ENCODE data around the gene ZFAND3.

The ZFAND3 gene

GRCh38 chr6:38143191-38144150, 323.9 kb downstream of the ZFAND3 start:
- H3K4me1 ChIP-seq (ENCODE audit: insufficient read depth, insufficient read length): peaks cover 3% of the 10 kb centered on the region
- no peak overlapping the region for H3K9ac ChIP-seq (ENCODE audit: insufficient read length, low read depth)
- H3K27me3 ChIP-seq (ENCODE audit: insufficient read depth, insufficient read length): no peaks in the 10 kb centered on the region
- no peak overlapping the region for H3K4me3 ChIP-seq (ENCODE audit: insufficient read length, low read depth)
- no peaks in the 10 kb centered on the region for H3K9me3 ChIP-seq (ENCODE audit: insufficient read depth, low read length)
- no peak for DNase-seq (ENCODE audit: low read depth, low spot score)
- TF ChIP-seq YY1 (IDR thresholded peaks at IDR 0.05; ENCODE audit: insufficient read depth, insufficient read length): no peak
- peaks cover 17% of the 10 kb centered on the region for H3K36me3 ChIP-seq (ENCODE audit: insufficient read depth, insufficient read length, low read length)

GRCh38 chr6:38144365-38144945, 324.9 kb downstream of the ZFAND3 start:
- no peak for DNase-seq (ENCODE audit: low read depth, low spot score)
- no peaks in the 10 kb centered on the region for H3K27me3 ChIP-seq (ENCODE audit: insufficient read depth, insufficient read length)
- H3K9ac ChIP-seq (ENCODE audit: insufficient read length, low read depth): no peak overlapping the region
- TF ChIP-seq YY1 (IDR thresholded peaks at IDR 0.05; ENCODE audit: insufficient read depth, insufficient read length): no peak
- TF ChIP-seq ZNF274 (IDR thresholded peaks at IDR 0.05; ENCODE audit: low read depth, low read length): no peak
- TF ChIP-seq SUZ12 (IDR thresholded peaks at IDR 0.05; ENCODE audit: extremely low read depth, insufficient read depth, insufficient read length): no peak
- no peaks in the 10 kb centered on the region for H3K9me3 ChIP-seq (ENCODE audit: insufficient read depth, low read length)
- H3K4me1 ChIP-seq (ENCODE audit: insufficient read depth, insufficient read length): peaks cover 3% of the 10 kb centered on the region
- H3K4me3 ChIP-seq (ENCODE audit: insufficient read length, low read depth): no peak overlapping the region
- H3K36me3 ChIP-seq (ENCODE audit: insufficient read depth, insufficient read length, low read length): peaks cover 15% of the 10 kb centered on the region

GRCh38 chr6:38146021-38146733, 326.6 kb downstream of the ZFAND3 start:
- no peak overlapping the region for H3K9ac ChIP-seq (ENCODE audit: insufficient read length, low read depth)
- no peaks in the 10 kb centered on the region for H3K9me3 ChIP-seq (ENCODE audit: insufficient read depth, low read length)
- TF ChIP-seq SUZ12 (IDR thresholded peaks at IDR 0.05; ENCODE audit: extremely low read depth, insufficient read depth, insufficient read length): no peak
- no peak for TF ChIP-seq YY1 (IDR thresholded peaks at IDR 0.05; ENCODE audit: insufficient read depth, insufficient read length)
- no peak for TF ChIP-seq ZNF274 (IDR thresholded peaks at IDR 0.05; ENCODE audit: low read depth, low read length)
- H3K36me3 ChIP-seq (ENCODE audit: insufficient read depth, insufficient read length, low read length): peaks cover 15% of the 10 kb centered on the region
- peaks cover 3% of the 10 kb centered on the region for H3K4me1 ChIP-seq (ENCODE audit: insufficient read depth, insufficient read length)
- H3K4me3 ChIP-seq (ENCODE audit: insufficient read length, low read depth): no peak overlapping the region
- H3K27me3 ChIP-seq (ENCODE audit: insufficient read depth, insufficient read length): no peaks in the 10 kb centered on the region
- DNase-seq (ENCODE audit: low read depth, low spot score): no peak

GRCh38 chr6:38146734-38147027, 327.2 kb downstream of the ZFAND3 start:
- TF ChIP-seq SUZ12 (IDR thresholded peaks at IDR 0.05; ENCODE audit: extremely low read depth, insufficient read depth, insufficient read length) (no peak), ZNF274 (IDR thresholded peaks at IDR 0.05; ENCODE audit: low read depth, low read length) (no peak), YY1 (IDR thresholded peaks at IDR 0.05; ENCODE audit: insufficient read depth, insufficient read length) (no peak)
- peaks cover 3% of the 10 kb centered on the region for H3K4me1 ChIP-seq (ENCODE audit: insufficient read depth, insufficient read length)
- H3K27me3 ChIP-seq (ENCODE audit: insufficient read depth, insufficient read length): no peaks in the 10 kb centered on the region
- H3K36me3 ChIP-seq (ENCODE audit: insufficient read depth, insufficient read length, low read length): peaks cover 15% of the 10 kb centered on the region
- DNase-seq (ENCODE audit: low read depth, low spot score): no peak
- H3K4me3 ChIP-seq (ENCODE audit: insufficient read length, low read depth): no peak overlapping the region
- no peak overlapping the region for H3K9ac ChIP-seq (ENCODE audit: insufficient read length, low read depth)
- no peaks in the 10 kb centered on the region for H3K9me3 ChIP-seq (ENCODE audit: insufficient read depth, low read length)

- no peak for TF ChIP-seq ZNF274 (IDR thresholded peaks at IDR 0.05; ENCODE audit: low read depth, low read length)
- no peak for TF ChIP-seq SUZ12 (IDR thresholded peaks at IDR 0.05; ENCODE audit: extremely low read depth, insufficient read depth, insufficient read length)
- TF ChIP-seq YY1 (IDR thresholded peaks at IDR 0.05; ENCODE audit: insufficient read depth, insufficient read length): no peak
- no peak overlapping the region for H3K9ac ChIP-seq (ENCODE audit: insufficient read length, low read depth)
- DNase-seq (ENCODE audit: low read depth, low spot score): no peak
- peaks cover 16% of the 10 kb centered on the region for H3K36me3 ChIP-seq (ENCODE audit: insufficient read depth, insufficient read length, low read length)
- H3K4me1 ChIP-seq (ENCODE audit: insufficient read depth, insufficient read length): peaks cover 7% of the 10 kb centered on the region
- no peak overlapping the region for H3K4me3 ChIP-seq (ENCODE audit: insufficient read length, low read depth)
- no peaks in the 10 kb centered on the region for H3K9me3 ChIP-seq (ENCODE audit: insufficient read depth, low read length)
- H3K27me3 ChIP-seq (ENCODE audit: insufficient read depth, insufficient read length): no peaks in the 10 kb centered on the region
Measured at GRCh38 chr6:38148606-38149005, 329.1 kb downstream of the ZFAND3 start.

- no peak for DNase-seq (ENCODE audit: low read depth, low spot score)
- Histone ChIP-seq H3K36me3 (ENCODE audit: insufficient read depth, insufficient read length, low read length) (peaks cover 16% of the 10 kb centered on the region), H3K9ac (ENCODE audit: insufficient read length, low read depth) (no peak overlapping the region)
Measured at GRCh38 chr6:38149531-38149930, 330.0 kb downstream of the ZFAND3 start.

GRCh38 chr6:38150021-38150420, 330.5 kb downstream of the ZFAND3 start:
- H3K36me3 ChIP-seq (ENCODE audit: insufficient read depth, insufficient read length, low read length): peaks cover 16% of the 10 kb centered on the region
- DNase-seq (ENCODE audit: low read depth, low spot score): no peak
- H3K9me3 ChIP-seq (ENCODE audit: insufficient read depth, low read length): no peaks in the 10 kb centered on the region
- no peak for TF ChIP-seq ZNF274 (IDR thresholded peaks at IDR 0.05; ENCODE audit: low read depth, low read length)
- TF ChIP-seq YY1 (IDR thresholded peaks at IDR 0.05; ENCODE audit: insufficient read depth, insufficient read length): no peak
- TF ChIP-seq SUZ12 (IDR thresholded peaks at IDR 0.05; ENCODE audit: extremely low read depth, insufficient read depth, insufficient read length): no peak
- H3K4me3 ChIP-seq (ENCODE audit: insufficient read length, low read depth): no peak overlapping the region
- peaks cover 8% of the 10 kb centered on the region for H3K4me1 ChIP-seq (ENCODE audit: insufficient read depth, insufficient read length)
- H3K27me3 ChIP-seq (ENCODE audit: insufficient read depth, insufficient read length): no peaks in the 10 kb centered on the region
- no peak overlapping the region for H3K9ac ChIP-seq (ENCODE audit: insufficient read length, low read depth)

More at GRCh38 chr6:38149531-38149930, 330.0 kb downstream of the ZFAND3 start:
- H3K4me3 ChIP-seq (ENCODE audit: insufficient read length, low read depth): no peak overlapping the region
- peaks cover 8% of the 10 kb centered on the region for H3K4me1 ChIP-seq (ENCODE audit: insufficient read depth, insufficient read length)
- H3K27me3 ChIP-seq (ENCODE audit: insufficient read depth, insufficient read length): no peaks in the 10 kb centered on the region
- no peak for TF ChIP-seq ZNF274 (IDR thresholded peaks at IDR 0.05; ENCODE audit: low read depth, low read length)
- TF ChIP-seq YY1 (IDR thresholded peaks at IDR 0.05; ENCODE audit: insufficient read depth, insufficient read length): no peak
- TF ChIP-seq SUZ12 (IDR thresholded peaks at IDR 0.05; ENCODE audit: extremely low read depth, insufficient read depth, insufficient read length): no peak
- H3K9me3 ChIP-seq (ENCODE audit: insufficient read depth, low read length): no peaks in the 10 kb centered on the region

Measured in NT2/D1 (cell line).